OCI-LY7 (cell line): ENCODE results near the gene RNF114.

ENCODE experiments used
- EZH2phosphoT487 ChIP-seq: fragments of 200-600 bp; sonication (generic); IDR thresholded peaks from 2 replicates; pipeline ENCODE4 v1.6.1; 2018; ENCODE audit warnings: low read depth, borderline replicate concordance, mild to moderate bottlenecking, mixed run types, antibody characterized with exemption, low read length, moderate library complexity, mixed read lengths
- TF ChIP-seq, protein P1 (sequence below): fragments of 200-600 bp; sonication (generic); conservative IDR thresholded peaks from 2 replicates; pipeline ENCODE4 v1.5.1; 2014; ENCODE audit warnings: mild to moderate bottlenecking, antibody characterized with exemption, low read length, moderate library complexity, mixed read lengths

DNA sequence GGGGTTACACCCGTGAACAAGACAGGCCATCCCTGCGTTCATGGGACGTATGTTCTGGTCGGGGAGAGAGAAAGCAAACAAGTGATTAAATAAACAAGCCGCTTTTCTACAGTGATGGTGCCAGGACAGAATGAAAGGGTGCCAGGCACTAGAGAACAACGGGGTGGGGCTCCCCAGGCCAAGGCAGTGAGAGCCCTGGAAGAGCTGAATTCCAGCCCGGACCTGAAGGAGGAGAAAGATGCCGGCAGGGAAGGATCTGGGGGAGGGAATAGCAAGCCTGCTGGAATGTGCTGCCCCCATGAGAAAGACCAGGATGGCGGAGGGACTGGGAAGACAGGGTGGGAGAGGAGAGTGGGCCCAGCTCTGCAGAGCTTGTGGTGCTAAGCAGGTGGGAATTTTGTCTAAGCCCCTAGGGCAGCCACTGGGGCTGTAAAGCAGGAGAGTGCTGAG is 54.1 kb downstream of the RNF114 start:
- TF ChIP-seq, protein P1, sequence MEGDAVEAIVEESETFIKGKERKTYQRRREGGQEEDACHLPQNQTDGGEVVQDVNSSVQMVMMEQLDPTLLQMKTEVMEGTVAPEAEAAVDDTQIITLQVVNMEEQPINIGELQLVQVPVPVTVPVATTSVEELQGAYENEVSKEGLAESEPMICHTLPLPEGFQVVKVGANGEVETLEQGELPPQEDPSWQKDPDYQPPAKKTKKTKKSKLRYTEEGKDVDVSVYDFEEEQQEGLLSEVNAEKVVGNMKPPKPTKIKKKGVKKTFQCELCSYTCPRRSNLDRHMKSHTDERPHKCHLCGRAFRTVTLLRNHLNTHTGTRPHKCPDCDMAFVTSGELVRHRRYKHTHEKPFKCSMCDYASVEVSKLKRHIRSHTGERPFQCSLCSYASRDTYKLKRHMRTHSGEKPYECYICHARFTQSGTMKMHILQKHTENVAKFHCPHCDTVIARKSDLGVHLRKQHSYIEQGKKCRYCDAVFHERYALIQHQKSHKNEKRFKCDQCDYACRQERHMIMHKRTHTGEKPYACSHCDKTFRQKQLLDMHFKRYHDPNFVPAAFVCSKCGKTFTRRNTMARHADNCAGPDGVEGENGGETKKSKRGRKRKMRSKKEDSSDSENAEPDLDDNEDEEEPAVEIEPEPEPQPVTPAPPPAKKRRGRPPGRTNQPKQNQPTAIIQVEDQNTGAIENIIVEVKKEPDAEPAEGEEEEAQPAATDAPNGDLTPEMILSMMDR = no peak
- no peak for TF ChIP-seq EZH2phosphoT487
